OCI-LY3 (cell line): ENCODE data around the gene NOS1.

Experiments
- H2AFZ ChIP-seq: fragments of 200-600, 300-600 bp; shearing (Covaris generic); 2 replicates; pipeline ENCODE4 v1.6.0; 2014; ENCODE audit warnings: antibody characterized with exemption, low read depth, low read length
- H3K27ac ChIP-seq: fragments of 200-600, 300-600 bp; sonication (generic); 2 replicates; pipeline ENCODE4 v1.5.1; 2014; ENCODE audit warnings: mild to moderate bottlenecking, low read length, moderate library complexity, mixed read lengths
- H3K27me3 ChIP-seq: fragments of 200-600, 300-600 bp; sonication (generic); 2 replicates; pipeline ENCODE4 v1.6.1; 2014; ENCODE audit warnings: low read depth, low read length, mixed read lengths
- H3K36me3 ChIP-seq: fragments of 200-600, 300-600 bp; sonication (generic); replicated peaks from 2 replicates; pipeline ENCODE3; 2014; ENCODE audit warnings: low read depth, low read length, mixed read lengths
- H3K4me1 ChIP-seq: fragments of 300-600, 200-600 bp; sonication (generic); 2 replicates; pipeline ENCODE4 v1.6.1; 2014; ENCODE audit warnings: low read length, mixed read lengths
- H3K4me2 ChIP-seq: fragments of 200-600, 300-600 bp; sonication (generic); 2 replicates; pipeline ENCODE4 v1.6.1; 2014; ENCODE audit warnings: low read length, mixed read lengths
- H3K4me3 ChIP-seq: fragments of 300-600, 200-600 bp; sonication (generic); 2 replicates; pipeline ENCODE4 v1.5.1; 2014; ENCODE audit warnings: antibody characterized with exemption, mild to moderate bottlenecking, low read length, moderate library complexity
- H3K79me2 ChIP-seq: fragments of 300-600, 200-600 bp; shearing (Covaris generic); 2 replicates; pipeline ENCODE4 v1.6.1; 2014; ENCODE audit warnings: mild to moderate bottlenecking, low read length, mixed read lengths
- H3K9ac ChIP-seq: fragments of 300-600, 200-600 bp; shearing (Covaris generic); 2 replicates; pipeline ENCODE4 v1.6.0; 2014; ENCODE audit warnings: mild to moderate bottlenecking, low read length, moderate library complexity
- H3K9me3 ChIP-seq: fragments of 200-600, 300-600 bp; shearing (Covaris generic); 2 replicates; pipeline ENCODE4 v1.6.1; 2014; ENCODE audit warnings: low read length, mixed read lengths; ENCODE audit not compliant: insufficient read depth
- H4K20me1 ChIP-seq: fragments of 200-600, 300-600 bp; sonication (generic); 2 replicates; pipeline ENCODE4 v1.6.1; 2016; ENCODE audit warnings: low read length, mixed read lengths; ENCODE audit not compliant: insufficient read depth
- EZH2phosphoT487 ChIP-seq: fragments of 200-600 bp; shearing (Covaris generic); IDR thresholded peaks from 2 replicates; pipeline ENCODE4 v1.6.1; 2018; ENCODE audit warnings: antibody characterized with exemption, mixed run types, low read depth
- TF ChIP-seq, protein P1 (sequence below): fragments of 200-600, 300-600 bp; sonication (generic); IDR thresholded peaks from 2 replicates; pipeline ENCODE4 v1.5.1; 2014; ENCODE audit warnings: antibody characterized with exemption, low read length, low read depth

Gene NOS1

DNA sequence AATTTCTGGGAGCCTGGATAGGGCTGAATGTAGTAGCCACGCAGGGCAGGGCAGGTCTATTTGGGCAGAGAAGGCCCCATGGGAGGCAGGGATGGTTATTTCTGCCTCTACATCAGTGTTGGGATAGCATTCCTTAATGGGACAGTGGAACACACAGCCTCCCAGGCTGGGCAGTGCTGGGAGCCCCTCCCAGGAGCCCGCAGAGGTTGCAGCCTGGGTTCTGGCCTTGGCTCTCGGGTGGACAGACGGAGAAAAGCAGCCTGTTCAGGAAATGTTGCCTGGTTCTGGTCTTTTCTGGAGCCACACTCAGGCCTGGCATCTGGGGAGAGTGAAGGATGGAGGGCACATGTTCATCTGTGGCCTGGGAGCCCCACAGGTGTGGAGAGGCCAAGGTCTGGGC, 479 bp upstream of the NOS1 start:
- Histone ChIP-seq H3K27ac (no peak overlapping the region), H3K9ac (no peak overlapping the region), H2AFZ (no peak overlapping the region), H3K27me3 (peaks cover 36% of the 10 kb centered on the region), H4K20me1 (no peaks in the 10 kb centered on the region), H3K4me3 (no peak overlapping the region), H3K4me2 (no peak overlapping the region), H3K79me2 (no peaks in the 10 kb centered on the region), H3K9me3 (no peaks in the 10 kb centered on the region), H3K4me1 (peaks cover 10% of the 10 kb centered on the region; the same call in 1 of the 2 replicates), H3K36me3 (no peaks in the 10 kb centered on the region)
- TF ChIP-seq EZH2phosphoT487: no peak
- TF ChIP-seq, protein P1, sequence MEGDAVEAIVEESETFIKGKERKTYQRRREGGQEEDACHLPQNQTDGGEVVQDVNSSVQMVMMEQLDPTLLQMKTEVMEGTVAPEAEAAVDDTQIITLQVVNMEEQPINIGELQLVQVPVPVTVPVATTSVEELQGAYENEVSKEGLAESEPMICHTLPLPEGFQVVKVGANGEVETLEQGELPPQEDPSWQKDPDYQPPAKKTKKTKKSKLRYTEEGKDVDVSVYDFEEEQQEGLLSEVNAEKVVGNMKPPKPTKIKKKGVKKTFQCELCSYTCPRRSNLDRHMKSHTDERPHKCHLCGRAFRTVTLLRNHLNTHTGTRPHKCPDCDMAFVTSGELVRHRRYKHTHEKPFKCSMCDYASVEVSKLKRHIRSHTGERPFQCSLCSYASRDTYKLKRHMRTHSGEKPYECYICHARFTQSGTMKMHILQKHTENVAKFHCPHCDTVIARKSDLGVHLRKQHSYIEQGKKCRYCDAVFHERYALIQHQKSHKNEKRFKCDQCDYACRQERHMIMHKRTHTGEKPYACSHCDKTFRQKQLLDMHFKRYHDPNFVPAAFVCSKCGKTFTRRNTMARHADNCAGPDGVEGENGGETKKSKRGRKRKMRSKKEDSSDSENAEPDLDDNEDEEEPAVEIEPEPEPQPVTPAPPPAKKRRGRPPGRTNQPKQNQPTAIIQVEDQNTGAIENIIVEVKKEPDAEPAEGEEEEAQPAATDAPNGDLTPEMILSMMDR: no peak

DNA sequence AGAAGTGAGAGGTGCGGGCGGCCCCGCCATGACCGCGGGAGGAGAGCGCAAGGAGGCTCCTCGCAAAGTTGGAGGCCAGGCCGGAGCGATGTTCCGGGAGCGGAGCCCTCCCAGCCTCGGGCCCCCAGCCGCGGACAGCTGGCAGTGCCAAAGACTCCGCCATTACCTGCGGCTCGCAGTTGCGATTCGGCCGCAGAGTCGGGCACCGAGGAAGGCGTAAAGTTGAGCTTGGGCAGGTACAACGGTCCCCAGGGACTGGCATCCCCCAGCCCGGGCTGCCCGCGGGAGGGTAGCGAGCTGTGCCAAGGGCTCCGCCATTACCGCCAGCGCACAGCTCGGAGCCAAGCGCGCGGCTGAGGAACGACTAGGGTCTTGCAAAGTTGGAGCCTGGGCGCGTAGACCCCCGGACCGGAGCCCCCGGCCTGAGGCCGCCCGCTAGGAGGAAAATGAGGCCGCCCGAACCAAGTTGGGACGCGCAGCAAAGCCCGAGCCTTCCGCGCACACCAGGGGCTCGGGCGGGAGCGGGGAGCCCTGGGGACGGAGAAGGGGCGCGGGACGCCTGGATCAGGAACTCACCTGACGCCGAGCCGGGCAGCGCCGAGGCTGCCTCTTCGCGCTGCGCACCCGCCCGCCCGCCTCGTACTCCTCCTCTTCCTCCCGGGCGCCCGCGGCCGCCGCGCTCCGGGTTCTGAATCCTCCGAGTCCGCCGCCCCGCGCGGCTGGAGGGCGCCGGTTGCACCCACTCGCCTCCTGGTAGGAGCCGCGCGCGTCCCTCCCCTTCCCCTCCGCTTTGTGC, 677 bp downstream of the NOS1 start:
- H3K9ac ChIP-seq: no peak overlapping the region
- TF ChIP-seq, protein P1: no peak
- no peak for TF ChIP-seq EZH2phosphoT487
- H3K36me3 ChIP-seq: no peaks in the 10 kb centered on the region
- H3K4me1 ChIP-seq: peaks cover 10% of the 10 kb centered on the region; the same call in 1 of the 2 replicates
- no peaks in the 10 kb centered on the region for H3K9me3 ChIP-seq
- H3K27ac ChIP-seq: no peak overlapping the region
- peaks cover 34% of the 10 kb centered on the region for H3K27me3 ChIP-seq
- no peak overlapping the region for H2AFZ ChIP-seq
- H3K4me3 ChIP-seq: no peak overlapping the region
- H4K20me1 ChIP-seq: no peaks in the 10 kb centered on the region
- no peaks in the 10 kb centered on the region for H3K79me2 ChIP-seq
- H3K4me2 ChIP-seq: no peak overlapping the region

DNA sequence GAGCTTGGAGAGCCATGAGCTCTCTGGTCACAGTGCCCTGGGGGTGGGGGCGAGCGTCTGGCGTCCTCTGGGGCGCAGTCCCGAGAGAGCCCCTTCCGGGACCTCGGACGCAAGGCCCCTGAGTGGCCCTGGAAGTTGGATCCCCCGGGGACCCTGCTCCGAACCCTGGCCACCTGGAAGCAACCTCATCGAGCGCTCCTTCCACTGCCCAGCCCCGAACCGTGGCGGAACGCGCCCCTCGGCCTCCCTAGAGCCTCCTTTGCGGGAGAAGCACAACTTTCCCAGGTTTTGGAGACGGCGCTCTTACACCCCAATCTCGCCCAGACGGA, 1.2 kb downstream of the NOS1 start:
- Histone ChIP-seq H4K20me1 (no peaks in the 10 kb centered on the region), H3K36me3 (no peaks in the 10 kb centered on the region), H3K79me2 (no peaks in the 10 kb centered on the region), H3K4me2 (no peak overlapping the region), H2AFZ (no peak overlapping the region), H3K9me3 (no peaks in the 10 kb centered on the region), H3K27me3 (peaks cover 28% of the 10 kb centered on the region), H3K27ac (no peak overlapping the region), H3K9ac (no peak overlapping the region), H3K4me1 (peaks cover 10% of the 10 kb centered on the region; the same call in 1 of the 2 replicates), H3K4me3 (no peak overlapping the region)
- TF ChIP-seq, protein P1: no peak
- no peak for TF ChIP-seq EZH2phosphoT487

DNA sequence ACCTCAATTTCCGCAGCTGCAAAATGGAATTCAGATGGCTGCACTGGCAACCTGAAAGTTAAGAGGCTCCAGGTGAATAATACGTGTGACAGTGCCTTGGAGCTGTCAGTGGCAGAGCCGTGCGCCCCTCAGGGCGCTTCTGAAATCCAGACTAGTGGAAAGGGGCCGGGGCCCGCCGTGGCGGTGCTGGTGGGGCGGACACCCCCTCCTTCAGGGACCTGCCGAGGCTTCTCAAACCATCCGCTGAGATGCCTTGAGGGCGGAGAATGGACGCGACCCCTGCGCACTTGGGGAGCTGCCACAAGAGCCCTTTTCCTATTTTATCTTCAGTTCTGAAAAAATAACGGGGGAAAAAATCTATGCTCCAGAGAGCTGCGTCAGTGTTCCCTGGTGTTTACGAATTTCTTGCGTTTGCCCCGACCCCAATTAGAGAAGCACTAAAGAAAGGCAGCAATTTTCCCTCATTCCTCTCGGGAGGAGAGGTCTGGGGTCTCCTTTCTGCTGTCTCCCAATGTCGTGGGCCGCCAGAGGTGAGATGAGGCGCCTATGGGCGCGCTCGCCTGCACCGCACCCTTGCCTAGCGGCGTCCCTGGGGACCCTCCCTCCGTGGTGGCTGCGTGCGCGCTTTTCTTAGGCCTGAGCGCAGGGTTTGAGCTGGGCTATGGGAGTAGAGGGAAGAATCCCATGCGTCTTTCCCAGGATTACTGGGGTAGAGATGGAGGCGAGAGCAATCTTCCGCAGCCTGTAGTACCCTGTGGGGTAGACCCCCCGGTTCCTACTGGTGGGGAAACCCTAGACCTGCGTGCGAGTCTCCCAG, 2.2 kb downstream of the NOS1 start:
- TF ChIP-seq, protein P1: no peak
- TF ChIP-seq EZH2phosphoT487: no peak
- H3K4me1 ChIP-seq: peaks cover 4% of the 10 kb centered on the region; the same call in 1 of the 2 replicates
- no peak overlapping the region for H3K27ac ChIP-seq
- H2AFZ ChIP-seq: no peak overlapping the region
- H4K20me1 ChIP-seq: no peaks in the 10 kb centered on the region
- H3K4me2 ChIP-seq: no peak overlapping the region
- H3K36me3 ChIP-seq: no peaks in the 10 kb centered on the region
- no peak overlapping the region for H3K4me3 ChIP-seq
- H3K79me2 ChIP-seq: no peaks in the 10 kb centered on the region
- H3K9ac ChIP-seq: no peak overlapping the region
- H3K9me3 ChIP-seq: no peaks in the 10 kb centered on the region
- H3K27me3 ChIP-seq: peaks cover 20% of the 10 kb centered on the region
